ENCODE measurements around the gene TMEM108. TPM values are rescaled to one million over a fixed set of nuclear protein-coding genes. Genes with fewer than 3 reads are reported as not detected.

TMEM108 gene
- total and polyA plus RNA-seq, 2 experiments from 2014 or later = 7.4 to 15.3 TPM

- TF ChIP-seq ZNF462 (CRISPR knock-in tag; IDR thresholded peaks at IDR 0.05) (no peak), ZNF331 (CRISPR knock-in tag; IDR thresholded peaks at IDR 0.05; ENCODE audit: low read depth) (no peak)
These were observed 97.1 kb downstream of the TMEM108 start (continued) for GRCh38 chr3:133135306-133135705.

- H3K36me3 Mint-ChIP-seq (ENCODE audit: low read depth) = no peaks in the 10 kb centered on the region
These were observed 98.2 kb downstream of the TMEM108 start for GRCh38 chr3:133136114-133137041.

More at GRCh38 chr3:133136114-133137041, 98.2 kb downstream of the TMEM108 start:
- H3K36me3 ChIP-seq (ENCODE audit: insufficient read depth) = no peaks in the 10 kb centered on the region
- peaks cover 34% of the 10 kb centered on the region for H3K4me1 ChIP-seq (ENCODE audit: insufficient read depth)
- peaks cover 8% of the 10 kb centered on the region for H3K9me2 ChIP-seq (ENCODE audit: insufficient read depth)
- no peak overlapping the region for H3K4me3 Mint-ChIP-seq
- no peaks in the 10 kb centered on the region for H3F3A ChIP-seq (replicated peaks; ENCODE audit: low read depth)
- no peak overlapping the region for H3K4me3 ChIP-seq
- no peak overlapping the region for H3K4me2 ChIP-seq
- no peaks in the 10 kb centered on the region for H3K27me3 Mint-ChIP-seq (ENCODE audit: insufficient read depth, low read depth, poor library complexity)
- no peaks in the 10 kb centered on the region; the same call in 2 of the 3 replicates for H3K9me3 Mint-ChIP-seq
- peaks cover 11% of the 10 kb centered on the region; the same call in 1 of the 2 replicates for H3K79me2 ChIP-seq (replicated peaks; ENCODE audit: insufficient read depth)
- H3K27me3 ChIP-seq (ENCODE audit: insufficient read depth) = no peaks in the 10 kb centered on the region
- ATAC-seq (no peak), DNase-seq (ENCODE audit: low spot score) (no peak)
- no peak overlapping the region for H3K27ac ChIP-seq (ENCODE audit: low read depth)
- H2AFZ ChIP-seq = no peak overlapping the region
- peak overlapping the region; percentile 33; the same call in 1 of the 2 replicates for H3K27ac Mint-ChIP-seq
- peaks cover 35% of the 10 kb centered on the region for H3K4me1 Mint-ChIP-seq
- H4K20me1 ChIP-seq (replicated peaks; ENCODE audit: insufficient read depth) = 0 out of 2 replicates have a peak, but pooled peaks cover 4% of the 10 kb centered on the region
- no peak for TF ChIP-seq POLR2AphosphoS5 (IDR thresholded peaks at IDR 0.05; ENCODE audit: low read depth)
- TF ChIP-seq ZNF114 (CRISPR knock-in tag; IDR thresholded peaks at IDR 0.05) = no peak
- no peak for TF ChIP-seq EZH2phosphoT487 (IDR thresholded peaks at IDR 0.05; ENCODE audit: unreplicated experiment)
- TF ChIP-seq JUNB (IDR thresholded peaks at IDR 0.05; ENCODE audit: unreplicated experiment) = no peak
